ELR (cell line): ENCODE data around the gene SUSD4.

Experiments used
- DNase-seq: peaks from one replicate; pipeline ENCODE4 v3.0.0-alpha.2; 2015; ENCODE audit warnings: low read depth

The SUSD4 gene

GRCh38 chr1:223229756-223230155 lies 134.2 kb downstream of the SUSD4 start:
- DNase-seq = no peak

- no peak for DNase-seq
Measured at GRCh38 chr1:223228931-223229528, 134.9 kb downstream of the SUSD4 start.

GRCh38 chr1:223228201-223228600 lies 135.8 kb downstream of the SUSD4 start:
- no peak for DNase-seq

- no peak for DNase-seq
Measured at GRCh38 chr1:223227486-223228196, 136.3 kb downstream of the SUSD4 start.

GRCh38 chr1:223227031-223227430 lies 136.9 kb downstream of the SUSD4 start:
- DNase-seq = no peak

GRCh38 chr1:223226271-223226670 lies 137.7 kb downstream of the SUSD4 start:
- no peak for DNase-seq

GRCh38 chr1:223225481-223225880 lies 138.5 kb downstream of the SUSD4 start:
- DNase-seq = no peak

- no peak for DNase-seq
Measured at GRCh38 chr1:223225061-223225460, 138.9 kb downstream of the SUSD4 start.

GRCh38 chr1:223224465-223224864 lies 139.5 kb downstream of the SUSD4 start:
- no peak for DNase-seq

GRCh38 chr1:223223091-223223995 lies 140.6 kb downstream of the SUSD4 start:
- DNase-seq = no peak

- no peak for DNase-seq
Measured at GRCh38 chr1:223222377-223222776, 141.6 kb downstream of the SUSD4 start.

- DNase-seq = no peak
Measured at GRCh38 chr1:223221686-223222085, 142.3 kb downstream of the SUSD4 start.

GRCh38 chr1:223219846-223220610 lies 143.9 kb downstream of the SUSD4 start:
- no peak for DNase-seq

- DNase-seq = no peak
Measured at GRCh38 chr1:223219318-223219635, 144.7 kb downstream of the SUSD4 start.

- no peak for DNase-seq
Measured at GRCh38 chr1:223217781-223218180, 146.2 kb downstream of the SUSD4 start.

GRCh38 chr1:223216531-223217205 lies 147.3 kb downstream of the SUSD4 start:
- no peak for DNase-seq

- no peak for DNase-seq
Measured at GRCh38 chr1:223216074-223216473, 147.9 kb downstream of the SUSD4 start.

GRCh38 chr1:223215026-223215425 lies 148.9 kb downstream of the SUSD4 start:
- DNase-seq = no peak

- no peak for DNase-seq
Measured at GRCh38 chr1:223214261-223214807, 149.6 kb downstream of the SUSD4 start.

GRCh38 chr1:223212441-223212840 lies 151.5 kb downstream of the SUSD4 start:
- DNase-seq = no peak

GRCh38 chr1:223211323-223211985 lies 152.5 kb downstream of the SUSD4 start:
- no peak for DNase-seq
